LNCaP clone FGC (cell line): ENCODE measurements around the gene NANP.
"Not testable (repeated sequence)": the region's sequence is repeated elsewhere in the genome, so short reads cannot be mapped to it uniquely, and the experiment has no call there.

Source experiments
- DNase-seq: peaks from one replicate; pipeline ENCODE4 v3.0.0-alpha.2; 2011; ENCODE audit warnings: low read depth
- H3K4me3 ChIP-seq: 2 replicates; pipeline ENCODE4 v1.5.1; 2011; ENCODE audit warnings: mild to moderate bottlenecking, low read depth, low read length, control low read depth
- TF ChIP-seq, protein P1 (sequence below): IDR thresholded peaks from 2 replicates; pipeline ENCODE4 v1.5.1; 2012; ENCODE audit warnings: mild to moderate bottlenecking; ENCODE audit not compliant: control insufficient read depth, insufficient read depth; ENCODE audit errors: extremely low read depth

NANP gene, protein sequence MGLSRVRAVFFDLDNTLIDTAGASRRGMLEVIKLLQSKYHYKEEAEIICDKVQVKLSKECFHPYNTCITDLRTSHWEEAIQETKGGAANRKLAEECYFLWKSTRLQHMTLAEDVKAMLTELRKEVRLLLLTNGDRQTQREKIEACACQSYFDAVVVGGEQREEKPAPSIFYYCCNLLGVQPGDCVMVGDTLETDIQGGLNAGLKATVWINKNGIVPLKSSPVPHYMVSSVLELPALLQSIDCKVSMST

GRCh38 chr20:25623736-25624499, at the start of gene NANP:
TSS of gene NANP (minus strand) at chr20:25624014. CDS start at chr20:25623948, 66 bp downstream.
- TF ChIP-seq, protein P1, sequence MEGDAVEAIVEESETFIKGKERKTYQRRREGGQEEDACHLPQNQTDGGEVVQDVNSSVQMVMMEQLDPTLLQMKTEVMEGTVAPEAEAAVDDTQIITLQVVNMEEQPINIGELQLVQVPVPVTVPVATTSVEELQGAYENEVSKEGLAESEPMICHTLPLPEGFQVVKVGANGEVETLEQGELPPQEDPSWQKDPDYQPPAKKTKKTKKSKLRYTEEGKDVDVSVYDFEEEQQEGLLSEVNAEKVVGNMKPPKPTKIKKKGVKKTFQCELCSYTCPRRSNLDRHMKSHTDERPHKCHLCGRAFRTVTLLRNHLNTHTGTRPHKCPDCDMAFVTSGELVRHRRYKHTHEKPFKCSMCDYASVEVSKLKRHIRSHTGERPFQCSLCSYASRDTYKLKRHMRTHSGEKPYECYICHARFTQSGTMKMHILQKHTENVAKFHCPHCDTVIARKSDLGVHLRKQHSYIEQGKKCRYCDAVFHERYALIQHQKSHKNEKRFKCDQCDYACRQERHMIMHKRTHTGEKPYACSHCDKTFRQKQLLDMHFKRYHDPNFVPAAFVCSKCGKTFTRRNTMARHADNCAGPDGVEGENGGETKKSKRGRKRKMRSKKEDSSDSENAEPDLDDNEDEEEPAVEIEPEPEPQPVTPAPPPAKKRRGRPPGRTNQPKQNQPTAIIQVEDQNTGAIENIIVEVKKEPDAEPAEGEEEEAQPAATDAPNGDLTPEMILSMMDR, result peak; percentile 28
- H3K4me3 ChIP-seq, result peak within 1 kb of the TSS; percentile 87
- DNase-seq, result peak; percentile 94

DNA sequence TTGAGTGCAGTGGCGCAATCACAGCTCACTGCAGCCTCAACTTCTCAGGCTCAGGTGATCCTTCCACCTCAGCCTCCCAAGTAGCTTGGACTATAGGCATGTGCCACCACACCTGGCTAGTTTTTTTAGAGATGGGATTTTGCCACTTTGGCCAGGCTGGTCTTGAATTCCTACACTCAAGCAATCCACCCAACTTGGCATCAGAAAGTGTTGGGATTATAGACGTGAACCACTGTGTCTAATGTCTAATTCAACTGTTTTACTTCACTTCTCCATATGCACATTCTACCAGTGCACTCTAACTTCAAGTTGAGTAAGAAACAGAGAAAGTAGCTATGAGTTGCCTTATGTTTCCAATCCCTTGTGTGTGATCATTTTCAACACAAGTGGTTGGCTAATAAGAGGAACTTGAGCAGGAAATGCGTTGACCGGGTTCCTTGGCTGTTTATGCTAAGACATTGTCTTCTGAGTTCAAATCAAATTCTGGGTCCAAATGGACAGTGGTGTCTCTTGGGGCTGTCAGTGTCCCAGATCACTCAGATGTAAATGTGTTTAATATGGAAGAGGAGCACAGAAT, 48.9 kb upstream of the NANP start:
- H3K4me3 ChIP-seq, result no peak overlapping the region
- no peak for DNase-seq
- TF ChIP-seq, protein P1, result no peak

- no peak for DNase-seq
- no peak overlapping the region for H3K4me3 ChIP-seq
- TF ChIP-seq, protein P1, result no peak
These were observed 46.1 kb upstream of the NANP start for GRCh38 chr20:25669826-25670422.

DNA sequence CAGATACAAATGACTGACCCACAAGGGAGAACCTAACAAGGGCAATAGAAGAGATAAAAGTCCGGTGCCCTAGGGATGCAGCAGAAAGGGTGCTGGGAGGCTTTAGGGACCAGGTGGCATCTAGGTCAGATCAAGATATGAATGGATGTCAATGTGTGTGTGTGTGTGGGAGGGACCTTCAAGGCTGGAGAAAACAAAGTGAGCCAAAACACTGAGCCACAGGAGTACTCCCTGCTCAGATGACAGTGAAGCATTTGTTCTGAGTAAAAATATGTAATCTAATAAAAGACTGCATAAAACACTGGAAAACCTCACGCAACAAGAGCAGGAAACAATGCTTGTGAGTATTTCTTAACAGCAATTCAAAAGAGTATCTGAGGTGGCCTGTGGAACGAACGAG, 44.6 kb upstream of the NANP start:
- TF ChIP-seq, protein P1, result no peak
- H3K4me3 ChIP-seq, result no peak overlapping the region
- no peak for DNase-seq

GRCh38 chr20:25659999-25660398, 36.2 kb upstream of the NANP start:
- TF ChIP-seq, protein P1, result no peak
- no peak for DNase-seq
- no peak overlapping the region for H3K4me3 ChIP-seq

DNA sequence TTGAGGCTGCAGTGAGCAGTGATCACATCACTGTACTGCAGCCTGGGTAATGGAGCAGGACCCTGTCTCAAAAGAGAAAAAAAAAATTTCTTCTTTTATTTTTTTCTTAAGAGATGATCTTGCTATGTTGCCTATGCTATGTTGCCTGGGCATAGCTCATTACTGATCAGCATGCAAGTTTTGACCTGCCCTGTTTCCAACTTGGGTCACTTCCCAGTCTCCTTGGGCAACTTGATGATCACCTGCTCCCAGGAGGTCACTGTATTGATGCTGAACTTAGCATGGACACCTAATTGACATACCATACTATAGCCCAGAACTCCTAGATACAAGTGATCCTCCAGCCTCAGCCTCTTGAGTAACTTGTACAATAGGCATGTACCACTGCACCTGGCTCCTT, 30.7 kb upstream of the NANP start:
- DNase-seq, result no peak
- TF ChIP-seq, protein P1, result no peak
- H3K4me3 ChIP-seq, result no peak overlapping the region

GRCh38 chr20:25652866-25653265, 29.1 kb upstream of the NANP start:
- DNase-seq, H3K4me3 ChIP-seq: not testable (repeated sequence)
